Loucy (cell line): ENCODE results near the gene MRPL47.

Source experiments
- EZH2phosphoT487 ChIP-seq: fragments of 200-600 bp; IDR thresholded peaks from 2 replicates; pipeline ENCODE4 v1.6.1; 2018; ENCODE audit warnings: antibody characterized with exemption, mild to moderate bottlenecking, moderate library complexity, borderline replicate concordance
- TF ChIP-seq, protein P1 (sequence below): fragments of 200-600 bp; sonication (generic); conservative IDR thresholded peaks from 2 replicates; pipeline ENCODE4 v1.5.1; 2014; ENCODE audit warnings: mild to moderate bottlenecking, antibody characterized with exemption, low read length

DNA sequence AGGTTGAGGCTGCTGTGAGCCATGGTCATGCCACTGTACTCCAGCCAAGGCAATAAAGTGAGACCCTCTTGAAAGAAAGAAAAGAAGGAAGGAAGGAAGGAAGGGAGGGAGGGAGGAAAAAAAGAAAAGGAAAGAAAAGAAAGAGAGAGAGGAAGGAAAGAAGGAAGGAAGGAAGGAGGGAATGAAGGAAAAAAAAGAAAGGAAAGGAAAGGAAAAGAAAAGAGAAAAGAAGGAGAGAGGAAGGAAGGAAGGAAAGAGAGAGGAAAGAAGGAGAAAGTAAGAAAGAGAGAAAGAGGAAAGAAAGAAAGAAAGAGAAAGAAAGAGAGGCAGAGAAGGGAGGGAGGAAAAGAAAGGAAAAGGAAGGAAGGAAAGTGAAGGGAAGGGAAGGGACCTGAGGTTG, 62.1 kb downstream of the MRPL47 start:
- TF ChIP-seq, protein P1, sequence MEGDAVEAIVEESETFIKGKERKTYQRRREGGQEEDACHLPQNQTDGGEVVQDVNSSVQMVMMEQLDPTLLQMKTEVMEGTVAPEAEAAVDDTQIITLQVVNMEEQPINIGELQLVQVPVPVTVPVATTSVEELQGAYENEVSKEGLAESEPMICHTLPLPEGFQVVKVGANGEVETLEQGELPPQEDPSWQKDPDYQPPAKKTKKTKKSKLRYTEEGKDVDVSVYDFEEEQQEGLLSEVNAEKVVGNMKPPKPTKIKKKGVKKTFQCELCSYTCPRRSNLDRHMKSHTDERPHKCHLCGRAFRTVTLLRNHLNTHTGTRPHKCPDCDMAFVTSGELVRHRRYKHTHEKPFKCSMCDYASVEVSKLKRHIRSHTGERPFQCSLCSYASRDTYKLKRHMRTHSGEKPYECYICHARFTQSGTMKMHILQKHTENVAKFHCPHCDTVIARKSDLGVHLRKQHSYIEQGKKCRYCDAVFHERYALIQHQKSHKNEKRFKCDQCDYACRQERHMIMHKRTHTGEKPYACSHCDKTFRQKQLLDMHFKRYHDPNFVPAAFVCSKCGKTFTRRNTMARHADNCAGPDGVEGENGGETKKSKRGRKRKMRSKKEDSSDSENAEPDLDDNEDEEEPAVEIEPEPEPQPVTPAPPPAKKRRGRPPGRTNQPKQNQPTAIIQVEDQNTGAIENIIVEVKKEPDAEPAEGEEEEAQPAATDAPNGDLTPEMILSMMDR: no peak
- TF ChIP-seq EZH2phosphoT487: no peak
